ENCODE measurements around the gene CPT1A.

CPT1A gene

GRCh38 chr11:68828155-68828931 lies 13.4 kb downstream of the CPT1A start:
- no peak for DNase-seq

GRCh38 chr11:68827733-68828132 lies 14.0 kb downstream of the CPT1A start:
- DNase-seq, result no peak

- no peak for DNase-seq
Observed at GRCh38 chr11:68826726-68827125, 15.0 kb downstream of the CPT1A start.

GRCh38 chr11:68825571-68825970 lies 16.1 kb downstream of the CPT1A start:
- DNase-seq, result peak; percentile 57

GRCh38 chr11:68822546-68822945 lies 19.2 kb downstream of the CPT1A start:
- no peak for DNase-seq

GRCh38 chr11:68821670-68822069 lies 20.0 kb downstream of the CPT1A start:
- no peak for DNase-seq

GRCh38 chr11:68819362-68819761 lies 22.4 kb downstream of the CPT1A start:
- no peak for DNase-seq

GRCh38 chr11:68818181-68818580 lies 23.5 kb downstream of the CPT1A start:
- no peak for DNase-seq

- no peak for DNase-seq
Observed at GRCh38 chr11:68817554-68817953, 24.2 kb downstream of the CPT1A start.

- DNase-seq, result no peak
Observed at GRCh38 chr11:68816917-68817419, 24.7 kb downstream of the CPT1A start.

- DNase-seq, result no peak
Observed at GRCh38 chr11:68816251-68816776, 25.4 kb downstream of the CPT1A start.

- no peak for DNase-seq
Observed at GRCh38 chr11:68813773-68814172, 27.9 kb downstream of the CPT1A start.

- DNase-seq, result no peak
Observed at GRCh38 chr11:68812526-68812925, 29.2 kb downstream of the CPT1A start.

GRCh38 chr11:68810164-68810563 lies 31.6 kb downstream of the CPT1A start:
- DNase-seq, result no peak

GRCh38 chr11:68809506-68809905 lies 32.2 kb downstream of the CPT1A start:
- DNase-seq, result no peak

- DNase-seq, result no peak
Observed at GRCh38 chr11:68808787-68809186, 32.9 kb downstream of the CPT1A start.

- DNase-seq, result no peak
Observed at GRCh38 chr11:68806931-68807844, 34.5 kb downstream of the CPT1A start.

- DNase-seq, result no peak
Observed at GRCh38 chr11:68804786-68805185, 36.9 kb downstream of the CPT1A start.

- DNase-seq, result no peak
Observed at GRCh38 chr11:68803766-68804165, 38.0 kb downstream of the CPT1A start.

GRCh38 chr11:68798221-68798813 lies 43.4 kb downstream of the CPT1A start:
- peak; percentile 46 for DNase-seq

GRCh38 chr11:68796801-68797200 lies 44.9 kb downstream of the CPT1A start:
- DNase-seq, result no peak

- no peak for DNase-seq
Observed at GRCh38 chr11:68792400-68792966, 49.2 kb downstream of the CPT1A start.

GRCh38 chr11:68784653-68785052 lies 57.1 kb downstream of the CPT1A start:
- DNase-seq, result no peak
